ENCODE results near the gene ATP2B2.

The ATP2B2 gene

DNA sequence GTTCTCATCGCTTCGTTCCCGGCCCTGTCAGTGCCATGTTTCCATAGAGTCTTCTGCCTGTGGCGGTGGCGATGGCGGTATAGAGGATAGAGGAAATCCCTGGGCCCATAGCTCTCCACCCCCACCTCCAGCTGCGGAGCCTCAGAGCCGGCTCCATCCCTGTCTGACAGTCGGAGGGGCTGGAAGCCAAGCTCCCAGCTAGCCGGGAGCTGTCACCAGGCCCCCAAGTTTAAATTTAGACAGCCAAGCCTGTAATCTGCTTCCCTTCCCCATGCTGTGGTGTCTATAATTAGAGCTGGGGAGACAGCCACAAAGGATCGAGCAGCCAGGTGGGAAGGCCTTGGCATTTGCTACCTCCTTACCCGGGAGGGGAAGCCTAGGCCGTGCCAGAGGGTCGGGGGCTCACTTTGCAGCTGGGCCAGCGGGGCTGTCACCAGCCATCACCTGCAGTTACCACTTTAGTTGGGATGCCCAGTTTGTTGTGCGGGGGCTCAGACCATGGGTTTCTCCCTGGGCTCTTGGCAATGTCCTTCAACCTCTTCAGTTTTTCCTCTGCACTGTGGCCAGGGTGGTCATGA, 128.1 kb downstream of the ATP2B2 start:
- CTCF ChIA-PET, result no interaction called here
- H3K27ac ChIP-seq (ENCODE audit: extremely low read depth, low read depth, low read length), result no peak overlapping the region
- POLR2A ChIA-PET, result no interaction called here

DNA sequence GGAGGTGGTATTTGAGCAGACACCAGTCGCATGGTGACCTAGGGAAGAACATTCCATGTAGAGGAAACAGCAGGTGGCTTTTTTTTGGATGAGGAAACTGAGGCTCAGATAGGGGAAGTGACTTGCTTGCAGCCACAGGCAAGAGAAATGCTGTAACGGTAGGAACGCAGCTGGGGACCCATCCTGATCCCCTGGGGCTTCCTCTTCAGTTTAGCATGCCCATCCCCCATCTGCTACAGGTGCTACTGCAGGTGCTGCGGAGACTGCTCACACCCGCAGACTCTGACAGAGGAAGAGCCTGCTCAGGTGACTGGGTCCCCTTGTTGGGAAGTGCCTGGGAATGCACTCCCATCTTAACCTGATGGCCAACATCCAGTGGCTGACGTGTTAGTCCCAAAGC, 129.0 kb downstream of the ATP2B2 start:
- Histone ChIP-seq H3K27ac (ENCODE audit: extremely low read depth, low read depth, low read length) (no peak overlapping the region), H3K4me1 (ENCODE audit: control insufficient read depth, insufficient read depth, low read length) (no peaks in the 10 kb centered on the region), H3K9me3 (ENCODE audit: control insufficient read depth, insufficient read depth, low read depth, low read length) (no peaks in the 10 kb centered on the region), H3K4me3 (ENCODE audit: low read depth, low read length) (no peak overlapping the region), H3K36me3 (ENCODE audit: control insufficient read depth in 2 of 2, insufficient read depth in 1 of 2, low read length in 2 of 2) (no peaks in the 10 kb centered on the region)
- ChIA-PET POLR2A (no interaction called here), CTCF (no interaction called here)
- no peak for TF ChIP-seq ZNF776 (tag by site-specific recombination; IDR thresholded peaks at IDR 0.05; ENCODE audit: borderline replicate concordance)
- TF ChIP-seq SCRT2 (tag by site-specific recombination; IDR thresholded peaks at IDR 0.05), result 0 out of 2 replicates have a peak, but pooled peaks have one; percentile 36

More for the DNA sequence above, 128.1 kb downstream of the ATP2B2 start:
- no peak for TF ChIP-seq SP3 (tag by site-specific recombination; IDR thresholded peaks at IDR 0.05)
- TF ChIP-seq ZFP41 (tag by site-specific recombination; IDR thresholded peaks at IDR 0.05; ENCODE audit: borderline replicate concordance), result no peak
- no peak for TF ChIP-seq ZBTB48 (tag by site-specific recombination; IDR thresholded peaks at IDR 0.05)
- TF ChIP-seq KLF1 (tag by site-specific recombination; IDR thresholded peaks at IDR 0.05), result no peak
- TF ChIP-seq ZNF280D (tag by site-specific recombination; IDR thresholded peaks at IDR 0.05), result no peak
- no peak for TF ChIP-seq ZNF76 (tag by site-specific recombination; IDR thresholded peaks at IDR 0.05; ENCODE audit: borderline replicate concordance, low read depth)
- TF ChIP-seq, protein P1, sequence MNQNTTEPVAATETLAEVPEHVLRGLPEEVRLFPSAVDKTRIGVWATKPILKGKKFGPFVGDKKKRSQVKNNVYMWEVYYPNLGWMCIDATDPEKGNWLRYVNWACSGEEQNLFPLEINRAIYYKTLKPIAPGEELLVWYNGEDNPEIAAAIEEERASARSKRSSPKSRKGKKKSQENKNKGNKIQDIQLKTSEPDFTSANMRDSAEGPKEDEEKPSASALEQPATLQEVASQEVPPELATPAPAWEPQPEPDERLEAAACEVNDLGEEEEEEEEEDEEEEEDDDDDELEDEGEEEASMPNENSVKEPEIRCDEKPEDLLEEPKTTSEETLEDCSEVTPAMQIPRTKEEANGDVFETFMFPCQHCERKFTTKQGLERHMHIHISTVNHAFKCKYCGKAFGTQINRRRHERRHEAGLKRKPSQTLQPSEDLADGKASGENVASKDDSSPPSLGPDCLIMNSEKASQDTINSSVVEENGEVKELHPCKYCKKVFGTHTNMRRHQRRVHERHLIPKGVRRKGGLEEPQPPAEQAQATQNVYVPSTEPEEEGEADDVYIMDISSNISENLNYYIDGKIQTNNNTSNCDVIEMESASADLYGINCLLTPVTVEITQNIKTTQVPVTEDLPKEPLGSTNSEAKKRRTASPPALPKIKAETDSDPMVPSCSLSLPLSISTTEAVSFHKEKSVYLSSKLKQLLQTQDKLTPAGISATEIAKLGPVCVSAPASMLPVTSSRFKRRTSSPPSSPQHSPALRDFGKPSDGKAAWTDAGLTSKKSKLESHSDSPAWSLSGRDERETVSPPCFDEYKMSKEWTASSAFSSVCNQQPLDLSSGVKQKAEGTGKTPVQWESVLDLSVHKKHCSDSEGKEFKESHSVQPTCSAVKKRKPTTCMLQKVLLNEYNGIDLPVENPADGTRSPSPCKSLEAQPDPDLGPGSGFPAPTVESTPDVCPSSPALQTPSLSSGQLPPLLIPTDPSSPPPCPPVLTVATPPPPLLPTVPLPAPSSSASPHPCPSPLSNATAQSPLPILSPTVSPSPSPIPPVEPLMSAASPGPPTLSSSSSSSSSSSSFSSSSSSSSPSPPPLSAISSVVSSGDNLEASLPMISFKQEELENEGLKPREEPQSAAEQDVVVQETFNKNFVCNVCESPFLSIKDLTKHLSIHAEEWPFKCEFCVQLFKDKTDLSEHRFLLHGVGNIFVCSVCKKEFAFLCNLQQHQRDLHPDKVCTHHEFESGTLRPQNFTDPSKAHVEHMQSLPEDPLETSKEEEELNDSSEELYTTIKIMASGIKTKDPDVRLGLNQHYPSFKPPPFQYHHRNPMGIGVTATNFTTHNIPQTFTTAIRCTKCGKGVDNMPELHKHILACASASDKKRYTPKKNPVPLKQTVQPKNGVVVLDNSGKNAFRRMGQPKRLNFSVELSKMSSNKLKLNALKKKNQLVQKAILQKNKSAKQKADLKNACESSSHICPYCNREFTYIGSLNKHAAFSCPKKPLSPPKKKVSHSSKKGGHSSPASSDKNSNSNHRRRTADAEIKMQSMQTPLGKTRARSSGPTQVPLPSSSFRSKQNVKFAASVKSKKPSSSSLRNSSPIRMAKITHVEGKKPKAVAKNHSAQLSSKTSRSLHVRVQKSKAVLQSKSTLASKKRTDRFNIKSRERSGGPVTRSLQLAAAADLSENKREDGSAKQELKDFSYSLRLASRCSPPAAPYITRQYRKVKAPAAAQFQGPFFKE (tag by site-specific recombination; IDR thresholded peaks at IDR 0.05; ENCODE audit: borderline replicate concordance), result no peak
- no peak for TF ChIP-seq HOXA7 (CRISPR knock-in tag; IDR thresholded peaks at IDR 0.05; ENCODE audit: borderline replicate concordance)
- TF ChIP-seq ZNF24 (tag by site-specific recombination; IDR thresholded peaks at IDR 0.05), result no peak
- no peak for TF ChIP-seq ZNF112 (tag by site-specific recombination; IDR thresholded peaks at IDR 0.05)
- Histone ChIP-seq H3K4me1 (ENCODE audit: control insufficient read depth, insufficient read depth, low read length) (no peaks in the 10 kb centered on the region), H3K9me3 (ENCODE audit: control insufficient read depth, insufficient read depth, low read depth, low read length) (no peaks in the 10 kb centered on the region), H3K36me3 (ENCODE audit: control insufficient read depth in 2 of 2, insufficient read depth in 1 of 2, low read length in 2 of 2) (no peaks in the 10 kb centered on the region), H3K4me3 (ENCODE audit: low read depth, low read length) (no peak overlapping the region)
